ENCODE measurements around the gene OOEP. TPM values are rescaled to one million over a fixed set of nuclear protein-coding genes. Genes with fewer than 3 reads are reported as not detected.

Gene OOEP
- total RNA-seq, 2 donors from 2014 or later, result 5.8 TPM; not detected in 1

DNA sequence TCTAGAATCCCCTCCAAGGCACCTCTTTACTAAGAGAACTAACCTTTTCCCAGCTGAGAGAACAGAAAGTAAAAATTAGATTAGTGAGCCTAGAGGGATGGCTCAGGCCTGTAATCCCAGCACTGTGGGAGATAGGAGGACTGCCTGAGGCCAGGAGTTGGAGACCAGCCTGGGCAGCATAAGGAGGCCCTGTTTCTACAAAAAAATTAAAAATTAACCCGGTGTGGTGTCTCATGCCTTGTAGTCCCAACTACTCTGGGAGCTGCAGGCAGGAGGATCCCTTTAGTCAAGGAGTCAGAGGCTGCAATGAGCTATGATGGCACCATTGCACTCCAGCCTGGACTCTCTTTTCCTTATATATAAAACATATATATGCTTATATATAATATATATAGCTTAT, 5.5 kb upstream of the OOEP start:
- H3K4me3 ChIP-seq, result no peak overlapping the region
- H3K9me3 ChIP-seq, result no peaks in the 10 kb centered on the region
- H3K27ac ChIP-seq, result no peak overlapping the region
- 68% methylated on average over 1 of the region's 1 CpG for WGBS
- H3K27me3 ChIP-seq (replicated peaks; ENCODE audit: insufficient read depth), result no peaks in the 10 kb centered on the region
- no peak for DNase-seq (ENCODE audit: low spot score)
- H3K4me1 ChIP-seq (replicated peaks), result no peaks in the 10 kb centered on the region
- no peaks in the 10 kb centered on the region for H3K36me3 ChIP-seq
- TF ChIP-seq, protein P1, sequence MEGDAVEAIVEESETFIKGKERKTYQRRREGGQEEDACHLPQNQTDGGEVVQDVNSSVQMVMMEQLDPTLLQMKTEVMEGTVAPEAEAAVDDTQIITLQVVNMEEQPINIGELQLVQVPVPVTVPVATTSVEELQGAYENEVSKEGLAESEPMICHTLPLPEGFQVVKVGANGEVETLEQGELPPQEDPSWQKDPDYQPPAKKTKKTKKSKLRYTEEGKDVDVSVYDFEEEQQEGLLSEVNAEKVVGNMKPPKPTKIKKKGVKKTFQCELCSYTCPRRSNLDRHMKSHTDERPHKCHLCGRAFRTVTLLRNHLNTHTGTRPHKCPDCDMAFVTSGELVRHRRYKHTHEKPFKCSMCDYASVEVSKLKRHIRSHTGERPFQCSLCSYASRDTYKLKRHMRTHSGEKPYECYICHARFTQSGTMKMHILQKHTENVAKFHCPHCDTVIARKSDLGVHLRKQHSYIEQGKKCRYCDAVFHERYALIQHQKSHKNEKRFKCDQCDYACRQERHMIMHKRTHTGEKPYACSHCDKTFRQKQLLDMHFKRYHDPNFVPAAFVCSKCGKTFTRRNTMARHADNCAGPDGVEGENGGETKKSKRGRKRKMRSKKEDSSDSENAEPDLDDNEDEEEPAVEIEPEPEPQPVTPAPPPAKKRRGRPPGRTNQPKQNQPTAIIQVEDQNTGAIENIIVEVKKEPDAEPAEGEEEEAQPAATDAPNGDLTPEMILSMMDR (IDR thresholded peaks at IDR 0.05), result no peak
- TF ChIP-seq POLR2AphosphoS5 (IDR thresholded peaks at IDR 0.05) (no peak), POLR2A (IDR thresholded peaks at IDR 0.05) (no peak)
- intact Hi-C loops (cut with DNase I), result no loop called here

DNA sequence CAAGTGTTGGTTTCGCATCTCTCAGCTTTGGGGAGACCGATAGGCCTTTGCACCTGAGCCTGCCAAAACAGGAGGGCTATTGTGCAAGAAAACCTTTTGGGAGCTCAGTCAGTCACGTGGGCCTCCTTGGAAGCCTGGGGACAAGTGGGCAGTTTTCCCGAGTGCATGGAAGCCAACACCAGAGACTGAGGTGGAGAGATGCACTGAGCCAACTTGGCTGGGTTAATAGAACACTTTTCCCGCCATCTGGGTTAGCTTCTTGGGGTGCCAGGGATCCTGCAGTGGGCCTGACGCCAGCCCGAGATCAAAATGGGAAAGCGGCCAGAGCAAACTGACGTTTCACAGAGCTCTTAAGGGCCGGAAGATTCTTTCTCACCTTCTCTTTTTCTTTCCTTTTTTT, 2.8 kb upstream of the OOEP start:
- no peak for DNase-seq (ENCODE audit: low spot score)
- Histone ChIP-seq H3K27ac (no peak overlapping the region), H3K4me1 (replicated peaks) (no peaks in the 10 kb centered on the region), H3K27me3 (replicated peaks; ENCODE audit: insufficient read depth) (no peaks in the 10 kb centered on the region), H3K9me3 (no peaks in the 10 kb centered on the region), H3K4me3 (no peak overlapping the region), H3K36me3 (no peaks in the 10 kb centered on the region)
- intact Hi-C loops (cut with DNase I), result no loop called here
- 86% methylated on average over 10 of the region's 10 CpGs for WGBS
- TF ChIP-seq POLR2AphosphoS5 (IDR thresholded peaks at IDR 0.05) (no peak), POLR2A (IDR thresholded peaks at IDR 0.05) (no peak)
- TF ChIP-seq, protein P1 (IDR thresholded peaks at IDR 0.05), result no peak

GRCh38 chr6:73371984-73372383, 2.3 kb upstream of the OOEP start:
- Histone ChIP-seq H3K27ac (no peak overlapping the region), H3K9me3 (no peaks in the 10 kb centered on the region), H3K27me3 (replicated peaks; ENCODE audit: insufficient read depth) (no peaks in the 10 kb centered on the region), H3K4me3 (no peak overlapping the region), H3K4me1 (replicated peaks) (no peaks in the 10 kb centered on the region), H3K36me3 (no peaks in the 10 kb centered on the region)
- WGBS, result 95% methylated on average over 4 of the region's 4 CpGs
- DNase-seq (ENCODE audit: low spot score), result no peak
- intact Hi-C loops (cut with DNase I), result no loop called here
- TF ChIP-seq, protein P1 (IDR thresholded peaks at IDR 0.05), result no peak

DNA sequence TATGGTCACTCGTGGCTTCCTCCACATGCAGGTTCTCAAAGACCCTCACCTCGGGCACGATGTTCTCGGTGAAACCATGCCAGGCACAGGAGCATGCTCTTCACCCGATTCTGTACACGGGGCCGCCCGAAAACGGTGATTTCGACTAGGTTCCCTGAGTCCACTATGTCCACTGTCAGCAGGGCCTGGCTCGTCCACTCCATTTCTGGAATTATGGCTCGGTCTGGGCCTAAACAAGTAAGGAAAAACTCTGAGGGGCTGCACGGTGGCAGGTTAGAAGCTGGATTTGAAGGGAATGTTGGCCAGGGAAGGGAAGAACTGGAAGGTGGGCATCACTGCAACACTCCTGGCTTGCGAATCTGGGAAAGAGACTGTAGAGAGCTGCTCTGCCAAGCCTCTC, 540 bp downstream of the OOEP start:
- WGBS, result 95% methylated on average over 14 of the region's 14 CpGs
- TF ChIP-seq POLR2AphosphoS5 (IDR thresholded peaks at IDR 0.05), result no peak
- no peaks in the 10 kb centered on the region for H3K4me1 ChIP-seq (replicated peaks)
- H3K36me3 ChIP-seq, result no peaks in the 10 kb centered on the region
- no peak overlapping the region for H3K4me3 ChIP-seq
- no peaks in the 10 kb centered on the region for H3K27me3 ChIP-seq (replicated peaks; ENCODE audit: insufficient read depth)
- DNase-seq (ENCODE audit: low spot score), result no peak
- intact Hi-C loops (cut with DNase I), result no loop called here
- no peaks in the 10 kb centered on the region for H3K9me3 ChIP-seq
- no peak overlapping the region for H3K27ac ChIP-seq

- 82% methylated on average over 4 of the region's 4 CpGs for WGBS
- H3K4me1 ChIP-seq (replicated peaks), result no peaks in the 10 kb centered on the region
These were observed 1.0 kb downstream of the OOEP start for GRCh38 chr6:73368675-73369074.

More at GRCh38 chr6:73368675-73369074, 1.0 kb downstream of the OOEP start:
- no peak for DNase-seq (ENCODE audit: low spot score)
- Histone ChIP-seq H3K27ac (no peak overlapping the region), H3K27me3 (replicated peaks; ENCODE audit: insufficient read depth) (no peaks in the 10 kb centered on the region), H3K9me3 (no peaks in the 10 kb centered on the region), H3K36me3 (no peaks in the 10 kb centered on the region), H3K4me3 (no peak overlapping the region)
- intact Hi-C loops (cut with DNase I), result no loop called here
- TF ChIP-seq, protein P1 (IDR thresholded peaks at IDR 0.05), result no peak
- TF ChIP-seq POLR2AphosphoS5 (IDR thresholded peaks at IDR 0.05) (no peak), POLR2A (IDR thresholded peaks at IDR 0.05) (no peak)
